Measurements from ENCODE around the gene ZNRF4. TPM values are rescaled to one million over a fixed set of nuclear protein-coding genes. Genes with fewer than 3 reads are reported as not detected.

ZNRF4 gene
- total and polyA plus RNA-seq, 9 of the 15 experiments (the other 6 are each of a cell fraction or from before 2014, with no cell fraction given): not detected

- Histone ChIP-seq H3K27ac (ENCODE audit: extremely low read depth, low read depth, low read length) (no peak overlapping the region), H3K79me2 (ENCODE audit: control insufficient read depth, insufficient read depth, low read length) (no peaks in the 10 kb centered on the region), H2AFZ (ENCODE audit: low read depth, low read length) (no peak overlapping the region), H3K4me2 (ENCODE audit: insufficient read depth, low read length) (no peak overlapping the region), H3K9me3 (replicated peaks; ENCODE audit: control insufficient read depth, insufficient read depth, low read depth, low read length) (no peaks in the 10 kb centered on the region), H3K4me3 (no peak overlapping the region), H3K27me3 (ENCODE audit: control insufficient read depth in 2 of 2, insufficient read depth in 2 of 2, low read length in 2 of 2) (peaks cover 9 to 53% of the 10 kb centered on the region in 2 experiments; a peak in 4 of 5 replicates), H3K4me1 (replicated peaks in 1 of 2; ENCODE audit: control insufficient read depth in 2 of 2, insufficient read depth in 2 of 2, low read length in 2 of 2) (peaks cover 0 to 13% of the 10 kb centered on the region in 2 experiments; a peak in 2 of 5 replicates), H4K20me1 (replicated peaks; ENCODE audit: control insufficient read depth, insufficient read depth, low read length) (no peaks in the 10 kb centered on the region), H3K9me1 (ENCODE audit: control insufficient read depth, insufficient read depth, low read length) (no peaks in the 10 kb centered on the region), H3K9ac (ENCODE audit: insufficient read depth in 1 of 2, low read depth in 2 of 2, low read length in 2 of 2) (no peak overlapping the region), H3K36me3 (ENCODE audit: control insufficient read depth, insufficient read depth, low read length) (no peaks in the 10 kb centered on the region)
- ChIA-PET CTCF (ENCODE audit: low intra/inter-chr PET ratio) (no interaction called here), POLR2A (interaction anchor here (0.8 kb wide), 1 partner anchor 11 kb away, joined by 3 read pairs; no protein-coding TSS in a partner anchor)
- in situ Hi-C loops (cut with MboI) (no loop called here), intact Hi-C loops (cut with micrococcal nuclease) (no loop called here)
- ATAC-seq: no peak
- no peak for DNase-seq (ENCODE audit: extremely low read depth in 1 of 4, low spot score in 3 of 4)
- no peak for FAIRE-seq
- 5% methylated on average over 6 of the region's 7 CpGs for WGBS (ENCODE audit: insufficient coverage, low coverage, missing lambda C conversion rate)
- BruUV-seq (replicated peaks): no TSS peak
- TF ChIP-seq HCFC1 (IDR thresholded peaks at IDR 0.05; ENCODE audit: low read depth, low read length): no peak
- no peak for TF ChIP-seq FUS (optimal IDR thresholded peaks at IDR 0.05; ENCODE audit: low read depth, low read length)
- TF ChIP-seq MTA3 (IDR thresholded peaks at IDR 0.05; ENCODE audit: borderline replicate concordance): no peak
- TF ChIP-seq GMEB1 (CRISPR knock-in tag; IDR thresholded peaks at IDR 0.05): no peak
- TF ChIP-seq PHB2 (IDR thresholded peaks at IDR 0.05; ENCODE audit: low read depth): no peak
- TF ChIP-seq MXI1 (IDR thresholded peaks at IDR 0.05; ENCODE audit: low read depth, low read length): no peak
- TF ChIP-seq NFRKB (IDR thresholded peaks at IDR 0.05; ENCODE audit: low read depth): no peak
- no peak for TF ChIP-seq CTBP1 (IDR thresholded peaks at IDR 0.05; ENCODE audit: borderline replicate concordance)
- no peak for TF ChIP-seq CREB3L1 (IDR thresholded peaks at IDR 0.05; ENCODE audit: borderline replicate concordance, low read depth)
- TF ChIP-seq NKRF (IDR thresholded peaks at IDR 0.05; ENCODE audit: borderline replicate concordance): no peak
- TF ChIP-seq GTF2E2 (tag; IDR thresholded peaks at IDR 0.05): no peak
- TF ChIP-seq ZNF184 (CRISPR knock-in tag; IDR thresholded peaks at IDR 0.05): no peak
- no peak for TF ChIP-seq ZNF212 (CRISPR knock-in tag; IDR thresholded peaks at IDR 0.05)
- TF ChIP-seq NCOA4 (IDR thresholded peaks at IDR 0.05; ENCODE audit: partially characterized antibody): no peak
- no peak for TF ChIP-seq DNMT1 (IDR thresholded peaks at IDR 0.05)
- TF ChIP-seq ZNF583 (CRISPR knock-in tag; IDR thresholded peaks at IDR 0.05): no peak
- TF ChIP-seq ETV6 (IDR thresholded peaks at IDR 0.05; ENCODE audit: borderline replicate concordance in 1 of 2, low read depth in 2 of 2, low read length in 1 of 2): no peak
- no peak for TF ChIP-seq ETV6 (CRISPR knock-in tag; IDR thresholded peaks at IDR 0.05; ENCODE audit: borderline replicate concordance)
- no peak for TF ChIP-seq ZNF140 (CRISPR knock-in tag; IDR thresholded peaks at IDR 0.05)
Measured at GRCh38 chr19:5458420-5458819, 3.2 kb downstream of the ZNRF4 start.
